Uterus (tissue), 4 donors: Measurements from ENCODE around the gene KLHL34. TPM values are rescaled to one million over a fixed set of nuclear protein-coding genes. Genes with fewer than 3 reads are reported as not detected.

Experiments
- DNase-seq, 2 donors: peaks; one replicate each; pipeline ENCODE4 v3.0.0-alpha.2; 2019 to 2020
- H3K27ac ChIP-seq, 2 donors: fragments of 200-600 bp; sonication (generic); 1 replicate in 1 of 2; 2 replicates in 1 of 2; pipeline ENCODE4 v1.5.1; 2016 to 2018
- H3K27me3 ChIP-seq, 2 donors: fragments of 200-600 bp; sonication (generic); one replicate each; pipeline ENCODE4 v1.5.1; 2018 to 2019; ENCODE audit warnings: control low read depth in 1 of 2
- H3K36me3 ChIP-seq, 2 donors: fragments of 200-600 bp; sonication (generic); one replicate each; pipeline ENCODE4 v1.5.1; 2019; ENCODE audit warnings: control low read depth in 1 of 2
- H3K4me1 ChIP-seq, 2 donors: fragments of 200-600 bp; sonication (generic); one replicate each; pipeline ENCODE4 v1.5.1; 2018 to 2019; ENCODE audit warnings: control low read depth in 1 of 2
- H3K4me3 ChIP-seq, 2 donors: fragments of 200-600 bp; sonication (generic); 1 replicate in 1 of 2; 2 replicates in 1 of 2; pipeline ENCODE4 v1.5.1; 2018 to 2019; ENCODE audit warnings: mild to moderate bottlenecking in 1 of 2
- H3K9me3 ChIP-seq, 2 donors: fragments of 200-600 bp; sonication (generic); one replicate each; pipeline ENCODE4 v1.5.1; 2019; ENCODE audit warnings: control low read depth in 1 of 2
- POLR2A ChIP-seq, 2 donors: fragments of 450-650 bp; IDR thresholded peaks; one replicate each; pipeline ENCODE4 v1.6.1; 2016; ENCODE audit warnings: antibody characterized with exemption in 2 of 2, mild to moderate bottlenecking in 1 of 2, moderate library complexity in 1 of 2
- intact Hi-C: fragments of 100-400 bp; cut with DNase I; formaldehyde crosslinking; loops from one replicate; pipeline ENCODE4 v1.15.1; 2023; ENCODE audit warnings: low total_unique reads
- total RNA-seq, 4 donors: library from RNA; depleted of rRNA in 3 of 4; stranded (reverse); fragments of >200 nt in 3 of 4; gene quantifications; one replicate each; pipeline versions ENCODE4 v1.1.0 to v1.2.4, GENCODE V29; 2014 to 2023
- TF ChIP-seq, protein P1 (sequence below), 4 experiments: fragments of 200-600 bp in 2 of 4; fragments of 450-650 bp in 2 of 4; sonication (generic) in 2 of 4; IDR thresholded peaks; one replicate each; pipeline ENCODE4 v1.5.1; 2016 to 2019; ENCODE audit warnings: antibody characterized with exemption in 4 of 4, mild to moderate bottlenecking in 2 of 4, moderate library complexity in 1 of 4
- donor health status: DM: yes; HTN: yes; CAD: no.

The KLHL34 gene
- total RNA-seq, 4 donors from 2014 or later: 0.21 TPM; not detected in 3

GRCh38 chrX:21655901-21656586 is 2.1 kb downstream of the KLHL34 start:
- no peaks in the 10 kb centered on the region for H3K36me3 ChIP-seq
- H3K4me1 ChIP-seq: no peaks in the 10 kb centered on the region
- peaks cover 0 to 5% of the 10 kb centered on the region in 2 donors for H3K27me3 ChIP-seq
- intact Hi-C loops: no loop called here
- TF ChIP-seq POLR2A (IDR thresholded peaks at IDR 0.05): no peak
- TF ChIP-seq, protein P1, sequence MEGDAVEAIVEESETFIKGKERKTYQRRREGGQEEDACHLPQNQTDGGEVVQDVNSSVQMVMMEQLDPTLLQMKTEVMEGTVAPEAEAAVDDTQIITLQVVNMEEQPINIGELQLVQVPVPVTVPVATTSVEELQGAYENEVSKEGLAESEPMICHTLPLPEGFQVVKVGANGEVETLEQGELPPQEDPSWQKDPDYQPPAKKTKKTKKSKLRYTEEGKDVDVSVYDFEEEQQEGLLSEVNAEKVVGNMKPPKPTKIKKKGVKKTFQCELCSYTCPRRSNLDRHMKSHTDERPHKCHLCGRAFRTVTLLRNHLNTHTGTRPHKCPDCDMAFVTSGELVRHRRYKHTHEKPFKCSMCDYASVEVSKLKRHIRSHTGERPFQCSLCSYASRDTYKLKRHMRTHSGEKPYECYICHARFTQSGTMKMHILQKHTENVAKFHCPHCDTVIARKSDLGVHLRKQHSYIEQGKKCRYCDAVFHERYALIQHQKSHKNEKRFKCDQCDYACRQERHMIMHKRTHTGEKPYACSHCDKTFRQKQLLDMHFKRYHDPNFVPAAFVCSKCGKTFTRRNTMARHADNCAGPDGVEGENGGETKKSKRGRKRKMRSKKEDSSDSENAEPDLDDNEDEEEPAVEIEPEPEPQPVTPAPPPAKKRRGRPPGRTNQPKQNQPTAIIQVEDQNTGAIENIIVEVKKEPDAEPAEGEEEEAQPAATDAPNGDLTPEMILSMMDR (IDR thresholded peaks at IDR 0.05): no peak
- no peak for DNase-seq
- H3K9me3 ChIP-seq: no peaks in the 10 kb centered on the region
- H3K27ac ChIP-seq: no peak overlapping the region
- no peak overlapping the region for H3K4me3 ChIP-seq

DNA sequence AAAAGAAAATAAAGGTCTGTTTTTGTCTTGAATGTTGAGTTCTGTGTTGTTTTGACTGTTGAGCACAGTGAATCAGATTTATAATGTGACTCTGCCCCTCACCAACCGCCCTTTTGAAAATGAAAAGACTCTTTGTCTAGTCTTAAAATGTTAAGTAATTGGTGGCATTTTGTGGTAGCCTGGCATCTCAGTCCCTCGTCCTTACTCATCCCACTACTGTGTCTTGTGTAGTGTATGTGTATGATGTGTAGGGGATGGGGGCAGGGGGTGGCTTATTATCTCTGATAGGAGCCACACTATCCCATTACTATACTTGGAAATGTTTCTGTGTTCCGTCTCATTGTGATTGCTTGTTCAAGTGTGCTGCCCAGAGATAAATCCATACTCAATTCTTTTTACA is 12.2 kb downstream of the KLHL34 start:
- no peak overlapping the region for H3K27ac ChIP-seq
- intact Hi-C loops: no loop called here
- TF ChIP-seq POLR2A (IDR thresholded peaks at IDR 0.05): no peak
- TF ChIP-seq, protein P1 (IDR thresholded peaks at IDR 0.05): no peak

DNA sequence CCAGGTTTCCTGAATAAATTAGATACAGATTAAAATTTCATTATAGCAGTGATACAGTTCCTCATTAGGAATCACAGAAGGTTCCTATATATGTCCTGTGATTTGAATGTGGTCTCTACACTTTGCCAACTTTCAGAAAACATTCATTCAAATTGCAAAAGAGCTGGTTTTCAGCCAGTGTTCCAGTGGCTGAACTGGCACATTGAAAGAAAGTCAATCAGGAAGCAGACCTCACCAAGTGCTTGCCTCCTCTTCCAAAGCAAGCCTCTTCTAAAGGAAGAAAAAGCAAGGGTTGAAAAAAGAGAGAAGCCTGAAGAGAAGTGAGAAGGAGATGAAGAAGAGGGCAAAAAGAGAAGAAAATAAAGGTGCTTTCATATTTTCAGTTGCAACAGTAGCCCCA is 12.7 kb downstream of the KLHL34 start:
- H3K36me3 ChIP-seq: no peaks in the 10 kb centered on the region
- H3K27ac ChIP-seq: no peak overlapping the region
- no peak for DNase-seq
- H3K27me3 ChIP-seq: no peaks in the 10 kb centered on the region
- no peak overlapping the region for H3K4me3 ChIP-seq
- TF ChIP-seq, protein P1 (IDR thresholded peaks at IDR 0.05): no peak
- TF ChIP-seq POLR2A (IDR thresholded peaks at IDR 0.05): no peak
- intact Hi-C loops: no loop called here
- H3K9me3 ChIP-seq: no peaks in the 10 kb centered on the region
- no peaks in the 10 kb centered on the region for H3K4me1 ChIP-seq

More for the DNA sequence above, 12.2 kb downstream of the KLHL34 start:
- Histone ChIP-seq H3K27me3 (no peaks in the 10 kb centered on the region), H3K9me3 (no peaks in the 10 kb centered on the region), H3K4me3 (no peak overlapping the region), H3K4me1 (no peaks in the 10 kb centered on the region), H3K36me3 (no peaks in the 10 kb centered on the region)
- no peak for DNase-seq

- no peaks in the 10 kb centered on the region for H3K27me3 ChIP-seq
- H3K27ac ChIP-seq: no peak overlapping the region
- intact Hi-C loops: no loop called here
- no peak overlapping the region for H3K4me3 ChIP-seq
- no peaks in the 10 kb centered on the region for H3K36me3 ChIP-seq
- H3K4me1 ChIP-seq: no peaks in the 10 kb centered on the region
- no peak for DNase-seq
- H3K9me3 ChIP-seq: no peaks in the 10 kb centered on the region
- TF ChIP-seq POLR2A (IDR thresholded peaks at IDR 0.05): no peak
- TF ChIP-seq, protein P1 (IDR thresholded peaks at IDR 0.05): no peak
These were observed 18.4 kb downstream of the KLHL34 start for GRCh38 chrX:21639775-21640174.

DNA sequence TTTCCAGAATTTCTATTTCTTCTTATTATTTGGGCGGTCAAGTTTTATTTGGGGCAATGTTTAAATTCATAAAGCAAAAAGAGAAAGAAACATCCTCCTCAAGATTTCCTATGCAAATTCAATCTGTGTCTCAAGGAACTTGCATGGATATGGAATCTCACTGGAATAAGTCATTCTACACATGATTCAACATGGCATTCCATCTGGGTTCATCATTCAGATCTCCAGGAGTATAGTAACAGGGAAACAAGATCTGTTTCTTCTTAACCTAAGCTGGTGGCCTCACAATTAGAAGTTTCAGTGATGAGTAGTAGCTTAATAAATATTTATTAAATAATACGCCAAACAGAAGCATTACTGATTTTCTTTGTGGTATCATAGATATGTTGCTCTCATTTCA is 19.8 kb downstream of the KLHL34 start:
- no peak for DNase-seq
- H3K4me3 ChIP-seq: no peak overlapping the region
- no peak overlapping the region for H3K27ac ChIP-seq
- H3K9me3 ChIP-seq: no peaks in the 10 kb centered on the region
- TF ChIP-seq, protein P1 (IDR thresholded peaks at IDR 0.05): no peak
- TF ChIP-seq POLR2A (IDR thresholded peaks at IDR 0.05): no peak
- intact Hi-C loops: no loop called here
- H3K36me3 ChIP-seq: no peaks in the 10 kb centered on the region
- H3K4me1 ChIP-seq: no peaks in the 10 kb centered on the region
- H3K27me3 ChIP-seq: no peaks in the 10 kb centered on the region
